B cell (primary cell): ENCODE measurements around the gene PCDH9. TPM values are rescaled to one million over a fixed set of nuclear protein-coding genes. Genes with fewer than 3 reads are reported as not detected.

ENCODE experiments used
- ATAC-seq: fragments of 200-7000 bp; cut with Tn5 transposase; one replicate; pipeline ENCODE4 v1.10.0; 2021; ENCODE audit warnings: low read depth, mild to moderate bottlenecking, moderate number of reproducible peaks, moderate library complexity
- CTCF ChIA-PET: fragments of 350-600 bp; sonication (Branson Sonifier 250); formaldehyde crosslinking; loops from one replicate; lab custom pipeline; 2021; ENCODE audit warnings: antibody characterized with exemption, inconsistent platforms; lab: Charles Lee
- POLR2A ChIA-PET: fragments of 350-600 bp; sonication (Branson Sonifier 250); formaldehyde crosslinking; loops from one replicate; lab custom pipeline; 2021; ENCODE audit warnings: antibody characterized with exemption; lab: Charles Lee
- DNase-seq: peaks from one replicate; pipeline ENCODE4 v3.0.0; 2013
- H2AFZ ChIP-seq: 2 replicates; pipeline ENCODE4 v1.6.1; 2012; ENCODE audit warnings: mild to moderate bottlenecking, low read depth, low read length; ENCODE audit not compliant: insufficient read depth, poor library complexity, severe bottlenecking
- H3K27ac ChIP-seq, 2 donors: 1 replicate in 1 of 2; 2 replicates in 1 of 2; pipeline ENCODE4 v1.5.1; 2012 to 2013; ENCODE audit warnings: low read length in 2 of 2, mild to moderate bottlenecking in 2 of 2, moderate library complexity in 1 of 2
- H3K27me3 ChIP-seq, 4 experiments: fragments of 200-600 bp in 1 of 4; sonication (generic) in 1 of 4; replicated peaks in 1 of 4; 1 replicate in 2 of 4; 2 replicates in 2 of 4; pipeline versions ENCODE4 v1.6.1 to v1.7.0; 2013 to 2016; ENCODE audit warnings: low read length in 3 of 4, mild to moderate bottlenecking in 2 of 4, mixed read lengths in 1 of 4, moderate library complexity in 1 of 4; ENCODE audit not compliant: insufficient read depth in 4 of 4, control insufficient read depth in 3 of 4; ENCODE audit errors: control extremely low read depth in 1 of 4
- H3K36me3 ChIP-seq, 2 experiments: replicated peaks in 1 of 2; 1 replicate in 1 of 2; 2 replicates in 1 of 2; pipeline versions ENCODE4 v1.6.1 to v1.7.1; 2013; ENCODE audit warnings: low read length in 1 of 2; ENCODE audit not compliant: insufficient read depth in 2 of 2, control insufficient read depth in 1 of 2; ENCODE audit errors: control extremely low read depth in 1 of 2, extremely low read depth in 1 of 2
- H3K4me1 ChIP-seq, 2 donors: fragments of 200-600 bp in 1 of 2; sonication (generic) in 1 of 2; 1 replicate in 1 of 2; 2 replicates in 1 of 2; pipeline versions ENCODE4 v1.5.1 to v1.6.1; 2013 to 2017; ENCODE audit warnings: low read length in 2 of 2; ENCODE audit not compliant: control insufficient read depth in 2 of 2, insufficient read depth in 2 of 2
- H3K4me2 ChIP-seq: replicated peaks from 2 replicates; pipeline ENCODE3; 2012; ENCODE audit warnings: mild to moderate bottlenecking, low read depth, low read length; ENCODE audit not compliant: poor library complexity, severe bottlenecking
- H3K4me3 ChIP-seq, 5 experiments: fragments of 200-600 bp in 1 of 5; sonication (generic) in 1 of 5; 1 replicate in 3 of 5; 2 replicates in 2 of 5; pipeline versions ENCODE4 v1.5.1 to v1.7.0; 2011 to 2016; ENCODE audit warnings: low read length in 4 of 5, mild to moderate bottlenecking in 4 of 5, low read depth in 2 of 5, control low read depth in 1 of 5, moderate library complexity in 1 of 5; ENCODE audit not compliant: insufficient read depth in 1 of 5; ENCODE audit errors: control extremely low read depth in 1 of 5, extremely low read depth in 1 of 5
- H3K79me2 ChIP-seq: fragments of 200-600 bp; sonication (generic); one replicate; pipeline ENCODE4 v1.6.0; 2016; ENCODE audit warnings: low read length; ENCODE audit not compliant: control insufficient read depth, insufficient read depth
- H3K9ac ChIP-seq: fragments of 200-600 bp; sonication (generic); 2 replicates; pipeline ENCODE4 v1.6.1; 2017; ENCODE audit warnings: mild to moderate bottlenecking, low read length, moderate library complexity
- H3K9me3 ChIP-seq, 3 donors: one replicate each; pipeline versions ENCODE4 v1.6.1 to v1.7.1; 2013; ENCODE audit warnings: low read length in 2 of 3; ENCODE audit not compliant: control insufficient read depth in 2 of 3, insufficient read depth in 1 of 3; ENCODE audit errors: control extremely low read depth in 1 of 3
- H4K20me1 ChIP-seq: 2 replicates; pipeline ENCODE4 v1.6.0; 2012; ENCODE audit warnings: mild to moderate bottlenecking, low read length; ENCODE audit not compliant: insufficient read depth, control insufficient read depth, poor library complexity, severe bottlenecking
- H3K27ac Mint-ChIP-seq: one replicate; pipeline ENCODE4 v1.8.0; 2021; ENCODE audit warnings: mixed read lengths
- H3K27me3 Mint-ChIP-seq: one replicate; pipeline ENCODE4 v1.8.0; 2021; ENCODE audit warnings: mixed read lengths
- H3K4me1 Mint-ChIP-seq: one replicate; pipeline ENCODE4 v1.8.0; 2021; ENCODE audit warnings: mixed read lengths
- H3K4me3 Mint-ChIP-seq: one replicate; pipeline ENCODE4 v1.8.0; 2021; ENCODE audit warnings: mixed read lengths
- H3K9me3 Mint-ChIP-seq: one replicate; pipeline ENCODE4 v1.8.0; 2022; ENCODE audit warnings: mixed read lengths; ENCODE audit not compliant: insufficient read depth
- CTCF ChIP-seq: fragments of 200-600 bp; IDR thresholded peaks from one replicate; pipeline ENCODE4 v1.8.0; 2022; ENCODE audit warnings: antibody characterized with exemption, mild to moderate bottlenecking
- EZH2 ChIP-seq: IDR thresholded peaks from 2 replicates; pipeline ENCODE4 v1.6.1; 2012; ENCODE audit warnings: borderline replicate concordance, low read depth, mild to moderate bottlenecking, moderate library complexity, low read length; ENCODE audit not compliant: insufficient read depth, poor library complexity, severe bottlenecking
- WGBS: methylation state at CpG from one replicate; pipeline ENCODE4 v1.1.5; 2013; ENCODE audit warnings: missing lambda C conversion rate; ENCODE audit not compliant: insufficient coverage; 5-methylcytosine and 5-hydroxymethylcytosine counted together
- intact Hi-C: fragments of 100-400 bp; cut with micrococcal nuclease; formaldehyde crosslinking; loops from one replicate; pipeline ENCODE4 v1.10.0; 2022
- polyA plus RNA-seq: library from polyadenylated mRNA; depleted of rRNA; stranded (reverse); fragments of >200 nt; gene quantifications from 2 replicates; pipeline ENCODE4 v1.2.3, GENCODE V29; 2012
- total RNA-seq, 2 donors: library from RNA; stranded (reverse); fragments of 120-200 nt in 1 of 2; gene quantifications; 1 replicate in 1 of 2; 2 replicates in 1 of 2; pipeline versions ENCODE4 v1.2.3 to v1.2.4, GENCODE V29; 2013 to 2022

Gene PCDH9
- total and polyA plus RNA-seq, 2 donors (not counting 1 experiment from before 2014, with no cell fraction given), result 13.1 to 21.8 TPM

GRCh38 chr13:66660468-66660813, 569.7 kb downstream of the PCDH9 start:
- peak overlapping the region; percentile 65 for H3K9ac ChIP-seq
- TF ChIP-seq EZH2, result no peak
- TF ChIP-seq CTCF, result no peak
- H3K27me3 ChIP-seq, result no peaks in the 10 kb centered on the region
- ChIA-PET POLR2A (interaction anchor here (1.0 to 1.3 kb wide), 2 partner anchors 18 to 334 kb away, joined by 3 read pairs; no protein-coding TSS in a partner anchor), CTCF (interaction anchor here (1.5 kb wide), 1 partner anchor 41 kb away, joined by 9 read pairs; no protein-coding TSS in a partner anchor)
- H3K27ac Mint-ChIP-seq, result no peak overlapping the region
- H2AFZ ChIP-seq, result peak overlapping the region; percentile 80
- H3K9me3 Mint-ChIP-seq, result no peaks in the 10 kb centered on the region
- H3K4me1 Mint-ChIP-seq, result peaks cover 57% of the 10 kb centered on the region
- H3K36me3 ChIP-seq, result no peaks in the 10 kb centered on the region
- intact Hi-C loops, result loop anchor here (5.0 kb wide), 1 partner anchor 572 kb away; the partner anchor contains the start of gene PCDH9
- peaks cover 35 to 43% of the 10 kb centered on the region in 2 donors for H3K4me1 ChIP-seq
- H3K9me3 ChIP-seq, result no peaks in the 10 kb centered on the region
- H3K27me3 Mint-ChIP-seq, result no peaks in the 10 kb centered on the region
- H3K4me2 ChIP-seq, result peak overlapping the region; percentile 70
- H3K27ac ChIP-seq, result peak overlapping the region in 1 of 2 donors; percentile 77
- peak overlapping the region in 1 of 5 experiments; percentile 58 for H3K4me3 ChIP-seq
- H4K20me1 ChIP-seq, result no peaks in the 10 kb centered on the region
- H3K4me3 Mint-ChIP-seq, result peak overlapping the region; percentile 83
- ATAC-seq (no peak), DNase-seq (no peak)
- H3K79me2 ChIP-seq, result no peaks in the 10 kb centered on the region

DNA sequence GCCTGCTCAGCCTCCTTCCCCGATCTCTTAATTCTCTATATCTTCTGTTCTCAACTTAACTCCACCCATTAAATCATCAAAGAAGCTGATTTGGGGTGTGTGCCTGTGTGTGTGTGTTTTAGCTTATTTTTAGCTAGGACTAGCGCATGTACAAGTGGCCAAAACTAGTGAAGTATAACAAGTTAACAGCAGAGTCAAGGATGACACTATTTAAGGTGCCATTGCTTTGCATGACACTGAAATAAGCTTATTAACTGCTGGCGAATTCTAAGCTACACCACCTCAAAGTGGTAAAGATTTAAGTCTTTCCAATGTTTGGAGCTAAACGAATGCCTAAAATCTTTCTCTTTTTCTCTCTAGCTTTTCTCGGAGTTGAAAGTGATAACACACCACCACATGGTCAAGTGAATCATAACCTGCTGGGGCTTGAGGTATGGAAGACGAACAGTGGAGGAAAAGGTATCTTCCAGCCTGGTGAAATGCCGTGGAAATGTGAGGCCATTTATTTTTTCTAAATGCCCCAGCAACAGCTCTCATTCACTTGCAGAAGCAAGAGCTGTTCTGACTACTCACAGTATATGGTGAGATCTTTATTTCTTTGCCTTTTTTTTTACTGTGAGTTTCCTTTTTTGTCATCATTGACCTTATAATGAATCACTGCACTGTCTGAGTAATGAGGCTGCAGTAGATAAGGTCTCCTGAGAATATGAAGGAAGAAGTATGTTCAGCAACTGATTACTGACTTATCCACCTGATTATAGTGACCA, 570.3 kb downstream of the PCDH9 start:
- peak overlapping the region; percentile 83 for H3K4me3 Mint-ChIP-seq
- H3K79me2 ChIP-seq, result no peaks in the 10 kb centered on the region
- DNase-seq, result peak; percentile 53
- TF ChIP-seq CTCF, result no peak
- no peak for TF ChIP-seq EZH2
- H4K20me1 ChIP-seq, result no peaks in the 10 kb centered on the region
- H3K36me3 ChIP-seq, result no peaks in the 10 kb centered on the region
- peaks cover 57% of the 10 kb centered on the region for H3K4me1 Mint-ChIP-seq
- no CpG with 5 or more reads among the region's 7 CpGs for WGBS
- H3K4me1 ChIP-seq, result peaks cover 35 to 43% of the 10 kb centered on the region in 2 donors
- H3K27ac Mint-ChIP-seq, result peak overlapping the region; percentile 86
- no peaks in the 10 kb centered on the region for H3K27me3 ChIP-seq
- no peaks in the 10 kb centered on the region for H3K9me3 Mint-ChIP-seq
- peak; percentile 89 for ATAC-seq
- peak overlapping the region; percentile 70 for H3K4me2 ChIP-seq
- intact Hi-C loops, result loop anchor here (2.0 to 10.0 kb wide), 3 partner anchors 15 to 572 kb away; partner anchors contain the start of gene PCDH9
- H3K27me3 Mint-ChIP-seq, result no peaks in the 10 kb centered on the region
- ChIA-PET POLR2A (interaction anchor here (0.5 to 1.3 kb wide), 4 partner anchors 17 to 335 kb away, joined by 3 read pairs; no protein-coding TSS in a partner anchor), CTCF (interaction anchor here (0.9 to 1.5 kb wide), 4 partner anchors 30 to 578 kb away, joined by 3 to 9 read pairs (median 4); no protein-coding TSS in a partner anchor)
- peak overlapping the region; percentile 65 for H3K9ac ChIP-seq
- H2AFZ ChIP-seq, result peak overlapping the region; percentile 80
- H3K4me3 ChIP-seq, result peak overlapping the region; percentile 33 to 58 (median 43)
- peak overlapping the region; percentile 74 to 77 for H3K27ac ChIP-seq
- no peaks in the 10 kb centered on the region for H3K9me3 ChIP-seq
